Kidney epithelial cell (primary cell): ENCODE measurements around the gene NME3. TPM values are rescaled to one million over a fixed set of nuclear protein-coding genes. Genes with fewer than 3 reads are reported as not detected.

ENCODE experiments used
- DNase-seq: peaks from one replicate; pipeline ENCODE4 v3.0.0-alpha.2; 2010; ENCODE audit warnings: low read depth
- H3K27me3 ChIP-seq: 2 replicates; pipeline ENCODE4 v1.6.0; 2011; ENCODE audit warnings: low read length; ENCODE audit not compliant: control insufficient read depth, insufficient read depth
- H3K36me3 ChIP-seq: 2 replicates; pipeline ENCODE4 v1.5.1; 2011; ENCODE audit warnings: low read length; ENCODE audit not compliant: control insufficient read depth, insufficient read depth
- H3K4me3 ChIP-seq: 2 replicates; pipeline ENCODE4 v1.5.1; 2011; ENCODE audit warnings: low read depth, mild to moderate bottlenecking, control low read depth, low read length
- CTCF ChIP-seq: IDR thresholded peaks from 2 replicates; pipeline ENCODE4 v1.5.1; 2011; ENCODE audit warnings: mild to moderate bottlenecking, moderate library complexity, low read length, control low read depth, inconsistent platforms; ENCODE audit not compliant: insufficient read depth, poor library complexity, severe bottlenecking
- total RNA-seq: library from RNA; depleted of rRNA; stranded (reverse); fragments of >200 nt; gene quantifications from 2 replicates; pipeline ENCODE4 v1.2.3, GENCODE V29; 2015

Gene NME3
- 44.9 and 45.3 TPM in 2 replicates for total RNA-seq

DNA sequence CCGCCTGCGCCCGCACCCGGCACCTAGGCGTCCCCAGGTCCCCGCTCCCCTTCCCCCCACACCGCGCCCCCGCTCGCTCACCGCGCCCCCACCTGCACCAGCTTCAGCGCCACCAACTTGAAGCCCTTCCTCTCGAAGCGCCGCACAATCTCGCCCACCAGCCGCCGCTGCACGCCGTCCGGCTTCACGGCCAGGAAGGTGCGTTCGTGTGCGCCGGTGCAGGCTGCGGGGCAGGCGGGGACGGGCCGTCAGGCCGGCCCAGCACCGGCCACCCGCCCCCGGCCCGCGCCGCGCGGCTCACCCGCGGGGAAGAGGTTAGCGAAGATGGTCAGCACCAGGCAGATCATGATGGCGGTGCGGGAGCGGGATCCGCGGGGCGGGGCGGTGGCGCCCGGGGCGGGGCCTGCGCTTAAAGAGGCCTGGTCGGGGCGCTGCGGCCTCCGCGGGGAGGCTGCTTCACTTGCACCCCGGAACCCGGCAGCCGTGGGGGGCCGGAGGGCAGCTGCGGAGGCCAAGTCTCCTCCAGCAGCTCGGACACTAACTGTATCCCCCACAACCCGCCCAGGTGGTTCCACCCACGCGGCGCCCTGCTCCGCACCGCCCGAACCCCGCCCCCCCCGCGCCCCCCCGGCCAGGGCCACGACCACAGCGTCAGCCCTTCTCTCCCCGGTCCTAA is at the start of gene NME3:
Gene NME3, minus strand, starts transcription at position 356 of the 676 bp plus-strand sequence. Its CDS starts 9 bp downstream, at position 347.
- DNase-seq, result no peak
- H3K4me3 ChIP-seq, result peak within 1 kb of the TSS; percentile 92
- H3K27me3 ChIP-seq, result no peaks in the 10 kb centered on the region
- TF ChIP-seq CTCF, result no peak
- H3K36me3 ChIP-seq, result peaks cover 2% of the 10 kb centered on the region

DNA sequence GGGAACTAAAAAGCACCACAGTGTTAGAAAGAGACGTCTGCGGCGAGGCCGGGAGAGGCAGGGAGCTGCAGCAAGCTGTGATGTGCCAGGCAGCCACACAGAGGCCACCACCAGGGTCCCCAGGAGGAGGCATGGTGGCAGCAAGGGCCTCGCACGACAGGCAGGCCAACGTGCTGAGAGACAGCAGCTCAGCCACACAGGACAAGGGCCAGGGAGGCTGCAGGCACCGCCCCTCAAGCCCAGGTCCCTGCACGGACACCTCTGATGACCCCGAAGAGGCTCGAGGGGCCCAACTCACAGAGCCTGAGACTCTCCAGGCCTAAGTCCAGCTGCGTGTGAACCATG is 49.6 kb upstream of the NME3 start:
- TF ChIP-seq CTCF, result no peak
- DNase-seq, result no peak
- Histone ChIP-seq H3K27me3 (no peaks in the 10 kb centered on the region), H3K4me3 (no peak overlapping the region), H3K36me3 (peaks cover 1% of the 10 kb centered on the region)

DNA sequence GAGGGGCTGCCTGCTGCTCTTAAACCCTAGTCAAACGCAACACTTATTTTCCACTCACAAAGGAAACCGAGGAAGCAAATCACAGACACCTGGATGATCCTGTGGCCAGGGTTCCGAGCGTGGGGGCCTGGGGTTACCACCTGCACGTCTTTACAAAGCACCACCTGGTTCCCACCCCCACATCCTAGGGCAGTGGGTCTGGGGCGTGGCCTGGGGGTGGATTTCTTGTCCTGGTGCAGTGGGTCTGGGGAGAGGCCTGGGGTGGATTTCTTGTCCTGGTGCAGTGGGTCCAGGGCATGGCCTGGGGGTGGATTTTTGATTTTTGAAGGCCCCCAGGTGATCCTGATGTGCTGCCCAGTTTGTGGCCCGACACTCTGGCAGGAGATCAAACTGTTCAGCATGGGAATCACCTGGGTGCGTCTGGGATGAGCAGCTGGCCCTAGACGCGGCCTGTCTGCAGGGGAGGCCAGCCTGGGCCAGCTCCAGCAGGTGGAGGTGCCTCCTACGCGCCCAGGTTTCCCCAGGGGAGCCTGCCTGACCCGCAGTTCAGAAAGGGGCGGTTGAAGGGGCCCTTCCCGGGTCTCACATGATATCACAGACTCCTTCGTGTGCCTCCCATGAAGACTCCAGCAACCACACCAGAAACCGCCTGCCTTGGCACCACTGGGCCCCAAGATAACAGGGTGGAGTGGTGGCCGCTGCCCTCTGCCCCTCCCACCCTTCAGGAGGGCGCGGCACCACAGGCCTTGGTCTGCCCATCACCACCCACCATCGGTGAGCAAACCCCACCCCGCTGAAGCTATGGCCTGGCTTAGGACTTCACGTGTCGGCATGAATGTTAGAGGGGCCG is 49.0 kb upstream of the NME3 start:
- no peak for DNase-seq
- no peak for TF ChIP-seq CTCF
- Histone ChIP-seq H3K36me3 (peaks cover 1% of the 10 kb centered on the region), H3K4me3 (no peak overlapping the region), H3K27me3 (no peaks in the 10 kb centered on the region)

DNA sequence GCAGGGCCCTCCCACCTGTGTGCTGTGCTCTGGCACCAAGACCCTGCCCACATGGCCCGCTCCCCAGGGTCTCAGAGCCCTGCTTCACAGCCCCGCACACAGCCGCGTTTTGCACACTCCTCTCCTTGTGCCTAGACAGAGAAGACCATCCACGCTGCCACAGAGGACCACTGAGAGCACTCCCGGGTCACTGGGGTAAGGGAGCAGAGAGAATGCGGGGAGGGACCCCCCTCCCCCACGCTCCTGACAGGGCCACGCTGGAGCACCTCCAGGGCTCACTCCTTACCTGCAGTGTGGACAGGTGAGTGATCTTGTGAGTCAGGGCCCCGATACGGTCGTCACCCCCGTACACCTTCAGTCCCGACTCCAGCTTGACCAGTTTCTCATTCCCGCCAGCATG is 48.3 kb upstream of the NME3 start:
- DNase-seq, result no peak
- H3K27me3 ChIP-seq, result no peaks in the 10 kb centered on the region
- TF ChIP-seq CTCF, result no peak

GRCh38 chr16:1818873-1819525 is 47.7 kb upstream of the NME3 start:
- H3K27me3 ChIP-seq, result no peaks in the 10 kb centered on the region
- no peak for DNase-seq
- H3K4me3 ChIP-seq, result no peak overlapping the region
- TF ChIP-seq CTCF, result no peak
- H3K36me3 ChIP-seq, result peaks cover 1% of the 10 kb centered on the region

More for the DNA sequence above, 48.3 kb upstream of the NME3 start:
- H3K4me3 ChIP-seq, result no peak overlapping the region
- H3K36me3 ChIP-seq, result peaks cover 1% of the 10 kb centered on the region
